Measurements from ENCODE around the gene S1PR2. TPM values are rescaled to one million over a fixed set of nuclear protein-coding genes. Genes with fewer than 3 reads are reported as not detected.
"Not testable (repeated sequence)": the region's sequence is repeated elsewhere in the genome, so short reads cannot be mapped to it uniquely, and the experiment has no call there.

The S1PR2 gene
- total RNA-seq, 2 donors from 2014 or later = 7.7 to 8.0 TPM

DNA sequence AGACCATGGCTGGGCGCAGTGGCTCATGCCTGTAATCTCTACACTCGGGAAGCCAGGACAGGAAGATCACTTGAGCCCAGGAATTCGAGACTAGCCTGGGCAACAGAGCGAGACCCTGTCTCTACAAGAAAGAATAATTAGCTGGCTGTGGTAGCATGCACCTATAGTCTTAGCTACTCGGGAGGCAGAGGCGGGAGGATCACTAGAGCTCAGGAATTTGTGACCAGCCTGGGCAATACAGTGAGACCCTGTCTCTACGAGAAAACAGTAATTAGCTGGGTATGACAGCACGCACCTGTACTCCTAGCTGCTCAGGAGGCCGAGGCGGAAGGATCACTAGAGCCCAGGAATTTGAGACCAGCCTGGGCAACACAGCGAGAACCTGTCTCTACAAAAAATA lies 43.8 kb downstream of the S1PR2 start:
- Mint-ChIP-seq H3K36me3 (peaks cover 8 to 17% of the 10 kb centered on the region in 2 donors), H3K9me3 (no peaks in the 10 kb centered on the region), H3K27ac (peak overlapping the region; percentile 23 to 93)
- ATAC-seq = no peak
- DNase-seq (ENCODE audit: low spot score in 2 of 2) = no peak

DNA sequence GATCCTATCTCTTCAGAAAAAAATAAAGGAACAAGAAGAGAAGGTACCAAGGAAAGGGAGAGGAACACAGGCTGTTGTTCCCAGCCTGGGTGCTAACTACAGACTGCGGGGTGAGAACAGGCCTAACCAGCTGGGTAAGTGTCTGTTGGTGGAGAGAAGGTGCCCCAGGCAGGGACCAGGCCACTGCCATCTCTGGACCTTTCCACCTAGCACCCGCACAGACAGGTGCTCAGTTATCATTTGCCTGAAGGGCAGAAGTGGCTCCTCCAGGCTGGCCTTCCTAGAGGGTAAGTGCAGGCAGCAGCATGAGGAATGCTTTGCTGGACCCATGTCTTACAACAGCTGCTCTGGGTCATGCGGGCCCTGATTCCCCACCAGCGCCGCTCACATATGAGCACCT lies 46.5 kb downstream of the S1PR2 start:
- ATAC-seq (no peak), DNase-seq (ENCODE audit: low spot score in 2 of 2) (no peak)
- Mint-ChIP-seq H3K27ac (peak overlapping the region; percentile 82 to 92), H3K9me3 (no peaks in the 10 kb centered on the region), H3K36me3 (peaks cover 5 to 21% of the 10 kb centered on the region in 2 donors)

DNA sequence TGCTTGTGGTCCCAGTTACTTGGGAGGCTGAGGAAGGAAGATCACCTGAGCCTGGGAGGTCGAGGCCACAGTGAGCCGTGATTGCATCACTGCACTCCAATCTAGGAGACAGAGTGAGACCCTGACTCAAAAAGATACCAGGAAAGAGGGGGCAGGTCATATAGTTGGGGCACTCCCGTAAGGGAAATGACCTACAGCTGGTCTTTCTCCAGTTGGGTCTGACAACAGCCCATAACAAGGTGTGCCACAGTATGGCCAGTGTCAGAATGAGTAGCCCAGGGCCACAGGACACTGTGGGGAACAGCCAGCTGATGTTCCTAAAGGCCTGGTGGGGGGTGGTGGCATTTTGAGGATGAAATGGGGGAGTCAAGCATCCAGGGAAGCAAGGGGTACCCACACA lies 47.2 kb downstream of the S1PR2 start:
- H3K36me3 Mint-ChIP-seq = peaks cover 5 to 19% of the 10 kb centered on the region in 2 donors
- peak; percentile 46 to 90 for ATAC-seq
- no peak for DNase-seq (ENCODE audit: low spot score in 2 of 2)
- H3K27ac Mint-ChIP-seq = peak overlapping the region; percentile 82 to 92
- no peaks in the 10 kb centered on the region for H3K9me3 Mint-ChIP-seq

DNA sequence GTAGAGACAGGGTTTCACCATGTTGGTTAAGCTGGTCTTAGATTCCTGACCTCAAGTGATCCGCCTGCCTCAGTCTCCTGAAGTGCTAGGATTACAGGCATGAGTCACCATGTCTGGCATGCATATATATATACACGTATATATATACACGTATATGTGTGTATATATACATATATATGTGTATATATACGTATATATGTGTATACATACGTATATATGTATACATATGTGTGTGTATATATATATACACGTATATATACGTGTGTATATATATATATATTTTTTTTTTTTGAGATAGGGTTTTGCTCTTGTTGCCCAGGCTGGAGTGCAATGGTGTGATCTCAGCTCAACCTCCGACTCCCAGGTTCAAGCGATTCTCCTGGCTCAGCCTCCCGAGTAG lies 48.3 kb downstream of the S1PR2 start:
- Mint-ChIP-seq H3K9me3 (no peaks in the 10 kb centered on the region), H3K27ac (no peak overlapping the region), H3K36me3 (peaks cover 5 to 19% of the 10 kb centered on the region in 2 donors)
- DNase-seq (ENCODE audit: low spot score in 2 of 2) (no peak), ATAC-seq (no peak)

DNA sequence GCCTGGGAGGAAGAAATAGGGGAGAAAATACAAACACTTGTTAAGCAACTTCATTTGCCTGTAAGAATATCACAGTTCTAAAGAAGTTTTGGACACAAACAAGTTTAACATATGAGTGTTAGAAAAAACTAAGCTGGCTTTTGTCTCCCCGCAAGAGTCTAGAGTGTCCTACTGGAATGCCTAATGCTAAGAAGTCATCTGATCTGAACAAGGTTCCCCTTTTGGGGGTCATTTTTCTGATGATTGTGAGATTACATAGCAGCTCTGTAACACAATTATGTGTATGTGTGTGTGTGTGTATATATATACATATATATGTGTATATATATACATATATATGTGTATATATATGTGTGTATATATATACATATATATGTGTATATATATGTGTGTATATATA lies 49.1 kb downstream of the S1PR2 start:
- peak overlapping the region in 1 of 2 donors; percentile 14 for H3K27ac Mint-ChIP-seq
- no peaks in the 10 kb centered on the region for H3K9me3 Mint-ChIP-seq
- no peak for DNase-seq (ENCODE audit: low spot score in 2 of 2)
- ATAC-seq = no peak
- H3K36me3 Mint-ChIP-seq = peaks cover 5 to 19% of the 10 kb centered on the region in 2 donors

DNA sequence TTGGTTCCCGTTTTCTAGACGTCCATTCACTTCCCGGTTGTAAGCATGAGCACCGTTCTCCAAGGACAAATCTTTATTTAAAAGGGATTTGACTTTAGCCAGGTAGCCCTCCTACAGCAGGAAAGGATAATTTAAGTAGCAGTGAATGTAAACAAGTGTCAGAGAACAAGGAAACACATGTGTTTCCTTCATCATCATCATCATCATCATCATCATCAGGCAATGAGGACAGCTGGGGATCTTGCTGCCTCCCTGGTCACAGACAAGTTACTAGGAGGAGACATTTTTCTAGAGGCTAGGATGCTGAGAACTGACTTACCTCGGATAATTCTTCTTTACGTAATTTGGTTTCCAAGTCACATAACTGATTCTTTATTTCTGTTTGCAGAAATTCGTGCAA lies 50.7 kb downstream of the S1PR2 start:
- no peak for DNase-seq (ENCODE audit: low spot score in 2 of 2)
- peaks cover 13 to 19% of the 10 kb centered on the region in 2 donors for H3K36me3 Mint-ChIP-seq

DNA sequence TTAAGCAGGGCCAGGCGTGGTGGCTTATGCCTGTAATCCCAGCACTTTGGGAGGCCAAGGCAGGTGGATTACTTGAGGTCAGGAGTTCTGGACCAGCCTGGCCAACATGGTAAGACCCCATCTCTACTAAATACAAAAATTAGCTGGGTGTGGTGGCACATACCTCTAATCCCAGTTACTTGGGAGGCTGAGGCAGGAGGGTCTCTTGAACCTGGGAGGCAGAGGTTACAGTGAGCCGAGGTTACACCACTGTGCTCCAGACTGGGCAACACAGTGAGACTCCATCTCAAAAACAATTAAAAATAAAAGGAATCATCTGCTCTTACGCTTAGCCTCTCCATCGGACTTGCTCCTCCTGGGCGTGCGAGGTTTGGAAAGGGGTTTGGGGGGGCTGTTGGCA lies 51.1 kb downstream of the S1PR2 start:
- not testable (repeated sequence) for H3K27ac Mint-ChIP-seq; H3K9me3 Mint-ChIP-seq; DNase-seq (ENCODE audit: low spot score in 2 of 2); ATAC-seq
- peaks cover 14 to 19% of the 10 kb centered on the region in 2 donors for H3K36me3 Mint-ChIP-seq

More for the DNA sequence above, 50.7 kb downstream of the S1PR2 start:
- H3K27ac Mint-ChIP-seq = no peak overlapping the region
- H3K9me3 Mint-ChIP-seq = no peaks in the 10 kb centered on the region
- ATAC-seq = no peak

DNA sequence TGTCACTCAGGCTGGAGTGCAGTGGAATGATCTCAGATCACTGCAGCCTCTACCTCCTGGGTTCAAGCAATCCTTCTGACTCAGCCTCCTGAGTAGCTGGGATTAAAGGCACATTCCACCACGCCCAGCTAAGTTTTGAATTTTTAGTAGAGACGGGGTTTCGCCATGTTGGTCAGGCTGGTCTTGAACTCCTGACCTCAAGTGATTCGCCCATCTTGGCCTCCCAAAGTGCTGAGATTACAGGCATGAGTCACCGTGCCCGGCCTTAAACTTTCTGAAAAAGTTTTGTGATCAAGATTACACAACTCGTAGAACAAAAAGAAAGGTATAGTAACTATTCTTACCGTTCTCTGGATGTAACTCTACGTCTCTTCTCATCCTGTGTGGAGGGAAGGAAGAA lies 57.6 kb downstream of the S1PR2 start:
- ATAC-seq (no peak), DNase-seq (ENCODE audit: low spot score in 2 of 2) (no peak)
- Mint-ChIP-seq H3K36me3 (peaks cover 21% of the 10 kb centered on the region in 2 donors), H3K9me3 (no peaks in the 10 kb centered on the region), H3K27ac (peak overlapping the region; percentile 71 to 73)

Other genes with a start within 250 kb of the S1PR2 start
- gene COL5A3, start 220.8 kb downstream of the S1PR2 start, total RNA-seq = under 1 TPM; 0.12 to 0.87 TPM
- not detected for gene RDH8, start 217.8 kb downstream of the S1PR2 start, total RNA-seq
- 10 to 100 TPM; 56.5 to 76.1 TPM for gene SHFL, start 145.0 kb downstream of the S1PR2 start, total RNA-seq
- gene ANGPTL6, start 128.7 kb downstream of the S1PR2 start, total RNA-seq = 10 to 100 TPM in 1 of 2 donors, 1 to 10 TPM in 1; 9.1 to 17.1 TPM
- 100 to 1,000 TPM in 1 of 2 donors, 10 to 100 TPM in 1; 52.7 to 209 TPM for gene PPAN, start 125.0 kb downstream of the S1PR2 start, total RNA-seq
- gene P2RY11, start 119.6 kb downstream of the S1PR2 start, total RNA-seq = 100 to 1,000 TPM in 1 of 2 donors, 10 to 100 TPM in 1; 18.1 to 101 TPM
- gene EIF3G, start 111.4 kb downstream of the S1PR2 start, total RNA-seq = 100 to 1,000 TPM; 223 to 292 TPM
- 100 to 1,000 TPM; 416 to 456 TPM for gene DNMT1, start 36.4 kb downstream of the S1PR2 start, total RNA-seq
- gene MRPL4, start 20.9 kb upstream of the S1PR2 start, total RNA-seq = 100 to 1,000 TPM in 1 of 2 donors, 10 to 100 TPM in 1; 79.0 to 121 TPM
- gene ICAM1, start 39.8 kb upstream of the S1PR2 start, total RNA-seq = 10 to 100 TPM; 15.7 to 33.1 TPM
- under 1 TPM; 0.43 to 0.66 TPM for gene ICAM4, start 55.6 kb upstream of the S1PR2 start, total RNA-seq
- 1 to 10 TPM in 1 of 2 donors, under 1 TPM in 1; 0.39 to 2.0 TPM for gene ICAM5, start 58.6 kb upstream of the S1PR2 start, total RNA-seq
- 1 to 10 TPM; 2.2 to 3.7 TPM for gene ZGLP1, start 78.5 kb upstream of the S1PR2 start, total RNA-seq
- gene FDX2, start 84.7 kb upstream of the S1PR2 start, total RNA-seq = 10 to 100 TPM in 1 of 2 donors, 1 to 10 TPM in 1; 8.1 to 16.7 TPM
- 100 to 1,000 TPM in 1 of 2 donors, 10 to 100 TPM in 1; 52.5 to 101 TPM for gene RAVER1, start 102.2 kb upstream of the S1PR2 start, total RNA-seq
- gene ICAM3, start 108.3 kb upstream of the S1PR2 start, total RNA-seq = 100 to 1,000 TPM; 143 to 145 TPM
- 100 to 1,000 TPM; 164 to 232 TPM for gene TYK2, start 149.2 kb upstream of the S1PR2 start, total RNA-seq
- 100 to 1,000 TPM; 140 to 188 TPM for gene CDC37, start 172.2 kb upstream of the S1PR2 start, total RNA-seq
- 1 to 10 TPM; 2.7 to 5.0 TPM for gene PDE4A, start 189.2 kb upstream of the S1PR2 start, total RNA-seq